H1 (cell line): ENCODE data around the gene LRRC4C. TPM values are rescaled to one million over a fixed set of nuclear protein-coding genes. Genes with fewer than 3 reads are reported as not detected.

Experiments used
- EP300 ChIP-seq, 2 experiments: IDR thresholded peaks; 1 replicate in 1 of 2; 2 replicates in 1 of 2; pipeline ENCODE4 v1.6.1; 2011 to 2012; ENCODE audit warnings: low read depth in 2 of 2, low read length in 2 of 2, mild to moderate bottlenecking in 2 of 2, borderline replicate concordance in 1 of 2, inconsistent platforms in 1 of 2, moderate library complexity in 1 of 2
- JUND ChIP-seq: IDR thresholded peaks from 2 replicates; pipeline ENCODE4 v1.6.1; 2011; ENCODE audit warnings: mild to moderate bottlenecking, improper control_type of control experiment, low read length
- KDM4A ChIP-seq: IDR thresholded peaks from one replicate; pipeline ENCODE4 v1.7.1; 2012; ENCODE audit warnings: low read depth, mild to moderate bottlenecking, moderate library complexity, low read length, inconsistent platforms; ENCODE audit not compliant: severe bottlenecking
- POU5F1 ChIP-seq: IDR thresholded peaks from 2 replicates; pipeline ENCODE4 v1.6.1; 2011; ENCODE audit warnings: low read depth, mild to moderate bottlenecking, low read length, moderate library complexity
- polyA plus RNA-seq, 7 experiments: library from polyadenylated mRNA; depleted of rRNA in 3 of 7; stranded (reverse) in 5 of 7; unstranded in 2 of 7; fragments of >200 nt in 5 of 7; fragments of 200-250 nt in 2 of 7; gene quantifications; 1 replicate in 5 of 7; 2 replicates in 1 of 7; 4 replicates in 1 of 7; pipeline versions ENCODE4 v1.2.1 to v1.2.3, GENCODE V29; 2011 to 2013; ENCODE audit warnings: missing spikeins in 2 of 7, mixed read lengths in 2 of 7
- total RNA-seq: library from RNA; stranded (reverse); fragmentation: NEBNext Ultra II Directional; extraction: Animal tissue kit (Norgen Biotek cat#: 25700); gene quantifications from 2 replicates; pipeline ENCODE4 v1.2.1, GENCODE V29; 2021

Gene LRRC4C
- total and polyA plus RNA-seq, 2 of the 8 experiments (the other 6 are each of a cell fraction or from before 2014, with no cell fraction given), result 0.23 to 2.2 TPM

DNA sequence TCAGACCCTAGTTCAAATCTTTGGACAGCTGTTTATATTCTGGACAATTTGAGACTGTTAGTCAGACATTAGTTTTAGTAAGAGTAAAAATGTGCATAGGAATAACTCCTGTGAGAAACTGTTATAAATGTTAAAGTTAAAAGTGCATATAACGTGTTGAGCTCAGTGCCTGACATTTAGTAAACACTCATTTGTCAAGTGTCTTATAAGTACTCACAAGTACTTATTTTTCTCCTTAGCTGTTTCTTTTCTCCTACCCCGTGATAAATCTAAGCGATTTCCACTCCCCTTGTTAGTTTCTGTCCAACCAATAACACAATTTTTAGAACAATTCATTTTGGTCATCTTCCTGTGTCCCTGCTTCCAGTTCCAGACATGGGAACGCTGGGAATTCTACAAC lies 59.3 kb downstream of the LRRC4C start (continued):
- no peak for TF ChIP-seq EP300 (IDR thresholded peaks at IDR 0.05; ENCODE audit: borderline replicate concordance in 1 of 2, low read depth in 2 of 2, low read length in 2 of 2)
- no peak for TF ChIP-seq JUND
- no peak for TF ChIP-seq KDM4A
- TF ChIP-seq POU5F1, result no peak
